COLO668 (cell line): Measurements from ENCODE around the gene FARS2.

Experiments
- DNase-seq: peaks from one replicate; lab custom pipeline; 2025; ENCODE audit not compliant: unreplicated experiment; lab: John Stamatoyannopoulos, UW

The FARS2 gene

GRCh38 chr6:5416250-5416649 lies 154.9 kb downstream of the FARS2 start:
- DNase-seq, result no peak

GRCh38 chr6:5422321-5422915 lies 161.1 kb downstream of the FARS2 start:
- DNase-seq, result peak; percentile 4

- DNase-seq, result no peak
These were observed 161.9 kb downstream of the FARS2 start for GRCh38 chr6:5423251-5423650.

- no peak for DNase-seq
These were observed 163.4 kb downstream of the FARS2 start for GRCh38 chr6:5424726-5425125.

- no peak for DNase-seq
These were observed 164.0 kb downstream of the FARS2 start for GRCh38 chr6:5425267-5425666.

GRCh38 chr6:5425797-5426196 lies 164.5 kb downstream of the FARS2 start:
- DNase-seq, result no peak

GRCh38 chr6:5427586-5427985 lies 166.3 kb downstream of the FARS2 start:
- DNase-seq, result no peak

GRCh38 chr6:5433324-5433723 lies 172.0 kb downstream of the FARS2 start:
- no peak for DNase-seq

GRCh38 chr6:5435449-5435848 lies 174.1 kb downstream of the FARS2 start:
- DNase-seq, result no peak

- no peak for DNase-seq
These were observed 177.7 kb downstream of the FARS2 start for GRCh38 chr6:5438922-5439584.

GRCh38 chr6:5439749-5440148 lies 178.4 kb downstream of the FARS2 start:
- no peak for DNase-seq

- no peak for DNase-seq
These were observed 181.0 kb downstream of the FARS2 start for GRCh38 chr6:5442319-5442718.

GRCh38 chr6:5442916-5443315 lies 181.6 kb downstream of the FARS2 start:
- DNase-seq, result no peak

GRCh38 chr6:5443491-5443890 lies 182.2 kb downstream of the FARS2 start:
- no peak for DNase-seq

- DNase-seq, result no peak
These were observed 185.2 kb downstream of the FARS2 start for GRCh38 chr6:5446362-5447075.

GRCh38 chr6:5447921-5448320 lies 186.6 kb downstream of the FARS2 start:
- DNase-seq, result no peak

GRCh38 chr6:5450073-5450472 lies 188.8 kb downstream of the FARS2 start:
- no peak for DNase-seq

GRCh38 chr6:5453546-5453945 lies 192.2 kb downstream of the FARS2 start:
- no peak for DNase-seq

- DNase-seq, result no peak
These were observed 193.8 kb downstream of the FARS2 start for GRCh38 chr6:5455142-5455541.

GRCh38 chr6:5457041-5457440 lies 195.7 kb downstream of the FARS2 start:
- no peak for DNase-seq

- DNase-seq, result no peak
These were observed 196.8 kb downstream of the FARS2 start for GRCh38 chr6:5457983-5458683.

- no peak for DNase-seq
These were observed 198.0 kb downstream of the FARS2 start for GRCh38 chr6:5459346-5459745.
